A673 (cell line): ENCODE measurements around the gene HELZ. TPM values are rescaled to one million over a fixed set of nuclear protein-coding genes. Genes with fewer than 3 reads are reported as not detected.

Experiments
- BruUV-seq: library from RNA; stranded (reverse); fragments of 400-500 nt; replicated peaks from 2 replicates; lab custom pipeline; 2021; lab: Mats Ljungman, UMichigan
- CTCF ChIA-PET: fragments of 300-600 bp; sonication (Branson Sonifier 250); formaldehyde crosslinking; loops from one replicate; lab custom pipeline; 2022; ENCODE audit warnings: antibody characterized with exemption; lab: Charles Lee
- POLR2A ChIA-PET: fragments of 300-600 bp; sonication (Branson Sonifier 250); formaldehyde crosslinking; loops from one replicate; lab custom pipeline; 2022; ENCODE audit warnings: antibody characterized with exemption; ENCODE audit not compliant: low non-redundant PET; lab: Charles Lee
- DNase-seq: peaks from one replicate; pipeline ENCODE4 v3.0.0-alpha.2; 2015; ENCODE audit warnings: low spot score
- H3K27ac ChIP-seq: fragments of 200-600 bp; sonication (generic); 2 replicates; pipeline ENCODE4 v1.5.1; 2016; ENCODE audit warnings: mixed run types, low read depth, mild to moderate bottlenecking, mixed read lengths, antibody characterized with exemption, low read length; ENCODE audit not compliant: poor library complexity, severe bottlenecking
- H3K27me3 ChIP-seq: fragments of 200-600 bp; sonication (generic); replicated peaks from 2 replicates; pipeline ENCODE4 v1.6.1; 2017; ENCODE audit warnings: mixed run types, low read depth, mild to moderate bottlenecking, mixed read lengths, antibody characterized with exemption, low read length; ENCODE audit not compliant: insufficient read depth, poor library complexity
- H3K36me3 ChIP-seq: fragments of 200-600 bp; sonication (generic); 2 replicates; pipeline ENCODE4 v1.6.1; 2016; ENCODE audit warnings: mixed run types, mild to moderate bottlenecking, mixed read lengths, antibody characterized with exemption, low read length; ENCODE audit not compliant: insufficient read depth, poor library complexity, severe bottlenecking
- H3K4me1 ChIP-seq: fragments of 200-600 bp; sonication (generic); 2 replicates; pipeline ENCODE4 v1.6.1; 2017; ENCODE audit warnings: mixed run types, mild to moderate bottlenecking, mixed read lengths, antibody characterized with exemption, low read length; ENCODE audit not compliant: insufficient read depth, poor library complexity, severe bottlenecking
- H3K4me3 ChIP-seq: fragments of 200-600 bp; sonication (generic); 2 replicates; pipeline ENCODE4 v1.5.1; 2016; ENCODE audit warnings: low read depth, mixed run types, mild to moderate bottlenecking, mixed read lengths, low read length; ENCODE audit not compliant: poor library complexity, severe bottlenecking
- H3K9me3 ChIP-seq: fragments of 200-600 bp; sonication (generic); 2 replicates; pipeline ENCODE4 v1.6.1; 2016; ENCODE audit warnings: mixed run types, low read depth, mild to moderate bottlenecking, mixed read lengths, antibody characterized with exemption, low read length; ENCODE audit not compliant: poor library complexity, severe bottlenecking
- CTCF ChIP-seq: fragments of 300-800, 200-600 bp; sonication (generic); conservative IDR thresholded peaks from 2 replicates; pipeline ENCODE4 v1.5.1; 2017; ENCODE audit warnings: low read depth, mild to moderate bottlenecking, antibody characterized with exemption, low read length, moderate library complexity, mixed read lengths
- EZH2 ChIP-seq: fragments of 200-600 bp; sonication (generic); IDR thresholded peaks from 2 replicates; pipeline ENCODE4 v1.6.1; 2017; ENCODE audit warnings: borderline replicate concordance, low read depth, mild to moderate bottlenecking, mixed read lengths, antibody characterized with exemption, low read length; ENCODE audit not compliant: poor library complexity, severe bottlenecking
- intact Hi-C: fragments of 100-400 bp; cut with micrococcal nuclease; formaldehyde crosslinking; loops from one replicate; pipeline ENCODE4 v1.10.0; 2022; ENCODE audit not compliant: unreplicated experiment
- total RNA-seq: library from RNA; stranded (reverse); gene quantifications from 2 replicates; pipeline ENCODE4 v1.2.3, GENCODE V29; 2021

The HELZ gene
- total RNA-seq, 1 experiment from 2014 or later, result 57.3 TPM

GRCh38 chr17:67278363-67278762 lies 33.4 kb upstream of the HELZ start:
- Histone ChIP-seq H3K27me3 (no peaks in the 10 kb centered on the region), H3K36me3 (no peaks in the 10 kb centered on the region), H3K4me1 (no peaks in the 10 kb centered on the region), H3K9me3 (no peaks in the 10 kb centered on the region), H3K27ac (no peak overlapping the region), H3K4me3 (no peak overlapping the region)
- intact Hi-C loops, result no loop called here
- BruUV-seq, result no TSS peak
- ChIA-PET POLR2A (interaction anchor here (0.6 kb wide), 1 partner anchor 218 kb away, joined by 5 read pairs; no protein-coding TSS in a partner anchor), CTCF (no interaction called here)
- TF ChIP-seq CTCF (no peak), EZH2 (no peak)
- no peak for DNase-seq

- ChIA-PET POLR2A (no interaction called here), CTCF (no interaction called here)
- no TSS peak for BruUV-seq
- DNase-seq, result no peak
- intact Hi-C loops, result no loop called here
- H3K27me3 ChIP-seq, result no peaks in the 10 kb centered on the region
- no peak overlapping the region for H3K27ac ChIP-seq
- no peaks in the 10 kb centered on the region for H3K4me1 ChIP-seq
- TF ChIP-seq EZH2 (no peak), CTCF (no peak)
- H3K4me3 ChIP-seq, result no peak overlapping the region
- no peaks in the 10 kb centered on the region for H3K9me3 ChIP-seq
- H3K36me3 ChIP-seq, result no peaks in the 10 kb centered on the region
Measured at GRCh38 chr17:67276075-67276474, 31.1 kb upstream of the HELZ start.

GRCh38 chr17:67274466-67274865 lies 29.5 kb upstream of the HELZ start:
- DNase-seq, result no peak
- H3K4me3 ChIP-seq, result no peak overlapping the region

More at GRCh38 chr17:67274466-67274865, 29.5 kb upstream of the HELZ start:
- BruUV-seq, result no TSS peak
- no peaks in the 10 kb centered on the region for H3K36me3 ChIP-seq
- intact Hi-C loops, result no loop called here
- no peak overlapping the region for H3K27ac ChIP-seq
- H3K9me3 ChIP-seq, result no peaks in the 10 kb centered on the region
- TF ChIP-seq CTCF (no peak), EZH2 (no peak)
- no peaks in the 10 kb centered on the region for H3K4me1 ChIP-seq
- ChIA-PET POLR2A (no interaction called here), CTCF (no interaction called here)
- H3K27me3 ChIP-seq, result no peaks in the 10 kb centered on the region
